ENCODE data around the gene GCLC. TPM values are rescaled to one million over a fixed set of nuclear protein-coding genes. Genes with fewer than 3 reads are reported as not detected.

Gene GCLC
- polyA plus RNA-seq, 1 donor from 2014 or later, result 25.6 TPM

GRCh38 chr6:53479871-53480270, 65.0 kb downstream of the GCLC start:
- Mint-ChIP-seq H3K4me3 (peak overlapping the region in 2 of 4 donors; percentile 49 to 79), H3K9me3 (no peaks in the 10 kb centered on the region), H3K36me3 (peaks cover 3% of the 10 kb centered on the region), H3K27ac (peak overlapping the region in 2 of 3 donors; percentile 10 to 90), H3K4me1 (peaks cover 45 to 50% (median 45%) of the 10 kb centered on the region in 3 donors), H3K27me3 (no peaks in the 10 kb centered on the region)

GRCh38 chr6:53476964-53477363, 67.9 kb downstream of the GCLC start:
- Mint-ChIP-seq H3K9me3 (no peaks in the 10 kb centered on the region), H3K36me3 (no peaks in the 10 kb centered on the region), H3K27me3 (no peaks in the 10 kb centered on the region)

GRCh38 chr6:53474010-53474409, 70.9 kb downstream of the GCLC start:
- no peaks in the 10 kb centered on the region for H3K9me3 Mint-ChIP-seq
- peaks cover 3 to 25% (median 12%) of the 10 kb centered on the region in 3 donors for H3K4me1 Mint-ChIP-seq
- H3K36me3 Mint-ChIP-seq, result no peaks in the 10 kb centered on the region

More at GRCh38 chr6:53476964-53477363, 67.9 kb downstream of the GCLC start:
- H3K27ac Mint-ChIP-seq, result no peak overlapping the region
- no peak overlapping the region for H3K4me3 Mint-ChIP-seq
- peaks cover 24 to 30% (median 25%) of the 10 kb centered on the region in 3 donors for H3K4me1 Mint-ChIP-seq

GRCh38 chr6:53469163-53469562, 75.7 kb downstream of the GCLC start:
- Mint-ChIP-seq H3K9me3 (peaks cover 2 to 10% (median 2%) of the 10 kb centered on the region in 3 donors), H3K36me3 (peaks cover 8% of the 10 kb centered on the region), H3K27me3 (no peaks in the 10 kb centered on the region), H3K4me1 (peaks cover 26 to 49% (median 39%) of the 10 kb centered on the region in 3 donors), H3K4me3 (no peak overlapping the region), H3K27ac (no peak overlapping the region)

More at GRCh38 chr6:53474010-53474409, 70.9 kb downstream of the GCLC start:
- H3K4me3 Mint-ChIP-seq, result no peak overlapping the region
- no peaks in the 10 kb centered on the region for H3K27me3 Mint-ChIP-seq
- no peak overlapping the region for H3K27ac Mint-ChIP-seq

GRCh38 chr6:53466257-53466656, 78.6 kb downstream of the GCLC start:
- Mint-ChIP-seq H3K4me3 (peak overlapping the region in 1 of 4 donors; percentile 39), H3K9me3 (peaks cover 2 to 10% (median 2%) of the 10 kb centered on the region in 3 donors), H3K4me1 (peaks cover 46 to 67% (median 53%) of the 10 kb centered on the region in 3 donors), H3K27ac (peak overlapping the region in 1 of 3 donors; percentile 54), H3K36me3 (peaks cover 8% of the 10 kb centered on the region), H3K27me3 (no peaks in the 10 kb centered on the region)

- H3K27me3 Mint-ChIP-seq, result no peaks in the 10 kb centered on the region
- peaks cover 2 to 10% (median 2%) of the 10 kb centered on the region in 3 donors for H3K9me3 Mint-ChIP-seq
- H3K4me3 Mint-ChIP-seq, result peak overlapping the region in 2 of 4 donors; percentile 9 to 39
- peaks cover 50 to 71% (median 57%) of the 10 kb centered on the region in 3 donors for H3K4me1 Mint-ChIP-seq
- H3K36me3 Mint-ChIP-seq, result peaks cover 8% of the 10 kb centered on the region
- peak overlapping the region in 1 of 3 donors; percentile 87 for H3K27ac Mint-ChIP-seq
Observed at GRCh38 chr6:53465732-53466131, 79.2 kb downstream of the GCLC start.

GRCh38 chr6:53464927-53465460, 79.9 kb downstream of the GCLC start:
- Mint-ChIP-seq H3K4me1 (peaks cover 53 to 71% (median 55%) of the 10 kb centered on the region in 3 donors), H3K9me3 (peaks cover 2 to 10% (median 2%) of the 10 kb centered on the region in 3 donors), H3K27ac (peak overlapping the region; percentile 3 to 87 (median 25)), H3K36me3 (peaks cover 8% of the 10 kb centered on the region), H3K27me3 (no peaks in the 10 kb centered on the region), H3K4me3 (peak overlapping the region in 2 of 4 donors; percentile 9 to 72)

GRCh38 chr6:53464483-53464882, 80.4 kb downstream of the GCLC start:
- Mint-ChIP-seq H3K36me3 (peaks cover 8% of the 10 kb centered on the region), H3K27me3 (no peaks in the 10 kb centered on the region), H3K4me1 (peaks cover 56 to 67% (median 57%) of the 10 kb centered on the region in 3 donors), H3K9me3 (peaks cover 2 to 10% (median 2%) of the 10 kb centered on the region in 3 donors), H3K4me3 (peak overlapping the region in 2 of 4 donors; percentile 49 to 72), H3K27ac (peak overlapping the region; percentile 3 to 94 (median 25))

GRCh38 chr6:53461696-53462095, 83.2 kb downstream of the GCLC start:
- H3K27me3 Mint-ChIP-seq, result no peaks in the 10 kb centered on the region
- peak overlapping the region; percentile 95 to 98 (median 98) for H3K27ac Mint-ChIP-seq
- peaks cover 0 to 2% (median 2%) of the 10 kb centered on the region in 3 donors for H3K9me3 Mint-ChIP-seq
- peak overlapping the region; percentile 74 to 91 (median 85) for H3K4me3 Mint-ChIP-seq
- H3K4me1 Mint-ChIP-seq, result peaks cover 66 to 77% (median 69%) of the 10 kb centered on the region in 3 donors
- H3K36me3 Mint-ChIP-seq, result no peaks in the 10 kb centered on the region

GRCh38 chr6:53461041-53461656, 83.8 kb downstream of the GCLC start:
- peak overlapping the region; percentile 95 to 98 (median 98) for H3K27ac Mint-ChIP-seq

GRCh38 chr6:53458105-53458866, 86.6 kb downstream of the GCLC start:
- peak overlapping the region; percentile 18 to 86 (median 42) for H3K4me3 Mint-ChIP-seq
- H3K9me3 Mint-ChIP-seq, result peaks cover 0 to 4% (median 0%) of the 10 kb centered on the region in 3 donors
- no peaks in the 10 kb centered on the region for H3K27me3 Mint-ChIP-seq
- H3K27ac Mint-ChIP-seq, result peak overlapping the region; percentile 1 to 94 (median 49)
- H3K4me1 Mint-ChIP-seq, result peaks cover 48 to 56% (median 54%) of the 10 kb centered on the region in 3 donors
- H3K36me3 Mint-ChIP-seq, result peaks cover 1% of the 10 kb centered on the region

More at GRCh38 chr6:53461041-53461656, 83.8 kb downstream of the GCLC start:
- Mint-ChIP-seq H3K9me3 (peaks cover 0 to 2% (median 2%) of the 10 kb centered on the region in 3 donors), H3K36me3 (peaks cover 1% of the 10 kb centered on the region), H3K4me1 (peaks cover 69 to 78% (median 73%) of the 10 kb centered on the region in 3 donors), H3K4me3 (peak overlapping the region; percentile 70 to 91 (median 85)), H3K27me3 (no peaks in the 10 kb centered on the region)

- Mint-ChIP-seq H3K27ac (no peak overlapping the region), H3K27me3 (no peaks in the 10 kb centered on the region), H3K4me1 (peaks cover 37 to 47% (median 43%) of the 10 kb centered on the region in 3 donors), H3K36me3 (peaks cover 1% of the 10 kb centered on the region), H3K4me3 (no peak overlapping the region), H3K9me3 (peaks cover 0 to 4% (median 0%) of the 10 kb centered on the region in 3 donors)
Observed at GRCh38 chr6:53456809-53457208, 88.1 kb downstream of the GCLC start.

GRCh38 chr6:53455678-53456077, 89.2 kb downstream of the GCLC start:
- H3K27ac Mint-ChIP-seq, result no peak overlapping the region
- peaks cover 0 to 6% (median 0%) of the 10 kb centered on the region in 3 donors for H3K9me3 Mint-ChIP-seq
- H3K4me1 Mint-ChIP-seq, result peaks cover 32 to 40% (median 32%) of the 10 kb centered on the region in 3 donors
- peaks cover 1% of the 10 kb centered on the region for H3K36me3 Mint-ChIP-seq
- H3K4me3 Mint-ChIP-seq, result no peak overlapping the region
- H3K27me3 Mint-ChIP-seq, result no peaks in the 10 kb centered on the region

GRCh38 chr6:53451165-53451564, 93.7 kb downstream of the GCLC start:
- no peaks in the 10 kb centered on the region for H3K27me3 Mint-ChIP-seq
- H3K4me3 Mint-ChIP-seq, result no peak overlapping the region
- H3K4me1 Mint-ChIP-seq, result peaks cover 0 to 8% (median 8%) of the 10 kb centered on the region in 3 donors
- H3K27ac Mint-ChIP-seq, result no peak overlapping the region
- no peaks in the 10 kb centered on the region for H3K36me3 Mint-ChIP-seq
- peaks cover 0 to 6% (median 2%) of the 10 kb centered on the region in 3 donors for H3K9me3 Mint-ChIP-seq
